Stomach smooth muscle (tissue), 2 donors: ENCODE measurements around the gene APOA1.

Source experiments
- H3K27ac ChIP-seq: one replicate; pipeline ENCODE4 v1.7.0; 2013; ENCODE audit warnings: mild to moderate bottlenecking, low read length, inconsistent platforms
- H3K27me3 ChIP-seq, 2 donors: one replicate each; pipeline ENCODE4 v1.7.0; 2013; ENCODE audit warnings: low read length in 2 of 2; ENCODE audit not compliant: insufficient read depth in 2 of 2, control insufficient read depth in 1 of 2
- H3K36me3 ChIP-seq, 2 donors: one replicate each; pipeline ENCODE4 v1.7.0; 2013; ENCODE audit warnings: low read length in 2 of 2; ENCODE audit not compliant: control insufficient read depth in 2 of 2, insufficient read depth in 2 of 2
- H3K4me1 ChIP-seq: one replicate; pipeline ENCODE4 v1.7.0; 2013; ENCODE audit warnings: low read length; ENCODE audit not compliant: control insufficient read depth, insufficient read depth
- H3K4me3 ChIP-seq, 2 donors: one replicate each; pipeline ENCODE4 v1.7.0; 2013; ENCODE audit warnings: low read length in 2 of 2
- H3K9ac ChIP-seq, 2 donors: one replicate each; pipeline ENCODE4 v1.7.0; 2013; ENCODE audit warnings: low read length in 2 of 2, mild to moderate bottlenecking in 1 of 2
- H3K9me3 ChIP-seq, 2 donors: one replicate each; pipeline ENCODE4 v1.7.0; 2013; ENCODE audit warnings: low read length in 2 of 2; ENCODE audit not compliant: control insufficient read depth in 2 of 2
- donor health status: healthy.
- donor health status: Pancreatic carcinoma.

APOA1 gene

DNA sequence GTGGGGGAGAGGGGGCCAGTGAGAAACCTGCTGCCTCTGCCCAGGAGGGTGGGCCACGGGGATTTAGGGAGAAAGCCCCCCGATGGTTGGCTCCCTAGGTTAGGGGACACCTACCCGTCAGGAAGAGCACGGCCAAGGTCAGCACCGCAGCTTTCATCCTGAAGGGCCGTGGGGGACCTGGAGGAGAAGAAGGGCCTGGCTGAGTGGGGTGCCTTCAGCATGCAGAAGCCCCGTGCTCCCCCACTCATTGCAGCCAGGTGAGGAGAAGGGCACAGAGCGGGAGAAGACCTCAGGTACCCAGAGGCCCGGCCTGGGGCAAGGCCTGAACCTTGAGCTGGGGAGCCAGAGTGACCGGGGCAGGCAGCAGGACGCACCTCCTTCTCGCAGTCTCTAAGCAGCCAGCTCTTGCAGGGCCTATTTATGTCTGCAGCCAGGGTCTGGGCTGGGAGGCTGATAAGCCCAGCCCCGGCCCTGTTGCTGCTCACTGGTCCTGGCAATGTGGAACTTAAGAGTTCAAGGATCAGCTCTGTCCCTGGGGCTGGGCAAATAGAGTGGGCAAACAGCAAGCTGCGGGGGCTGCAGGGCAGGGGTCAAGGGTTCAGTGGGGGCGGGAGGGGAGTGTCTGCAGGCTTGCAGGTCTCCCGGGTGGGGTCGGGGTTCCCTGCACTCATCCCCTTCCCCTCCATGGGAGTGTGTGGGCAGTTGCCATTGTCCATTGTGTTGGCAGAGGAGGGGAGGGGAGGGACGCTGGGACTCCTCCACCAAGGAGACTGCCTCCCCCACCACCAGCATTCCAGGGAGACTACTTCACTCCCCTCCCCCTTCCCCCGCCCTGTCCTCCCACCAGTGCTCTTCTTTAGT lies at the start of gene APOA1:
TSS of gene APOA1 (minus strand) at position 392 of the 861 bp plus-strand sequence. CDS start at position 157, 235 bp downstream.
- peak within 1 kb of the TSS in 1 of 2 donors; percentile 65 for H3K4me3 ChIP-seq
- H3K36me3 ChIP-seq = no peaks in the 10 kb centered on the region
- H3K9ac ChIP-seq = no peak within 1 kb of the TSS
- H3K27ac ChIP-seq = no peak within 1 kb of the TSS
- H3K27me3 ChIP-seq = no peaks in the 10 kb centered on the region
- H3K4me1 ChIP-seq = peaks cover 24% of the 10 kb centered on the region
- H3K9me3 ChIP-seq = no peaks in the 10 kb centered on the region

DNA sequence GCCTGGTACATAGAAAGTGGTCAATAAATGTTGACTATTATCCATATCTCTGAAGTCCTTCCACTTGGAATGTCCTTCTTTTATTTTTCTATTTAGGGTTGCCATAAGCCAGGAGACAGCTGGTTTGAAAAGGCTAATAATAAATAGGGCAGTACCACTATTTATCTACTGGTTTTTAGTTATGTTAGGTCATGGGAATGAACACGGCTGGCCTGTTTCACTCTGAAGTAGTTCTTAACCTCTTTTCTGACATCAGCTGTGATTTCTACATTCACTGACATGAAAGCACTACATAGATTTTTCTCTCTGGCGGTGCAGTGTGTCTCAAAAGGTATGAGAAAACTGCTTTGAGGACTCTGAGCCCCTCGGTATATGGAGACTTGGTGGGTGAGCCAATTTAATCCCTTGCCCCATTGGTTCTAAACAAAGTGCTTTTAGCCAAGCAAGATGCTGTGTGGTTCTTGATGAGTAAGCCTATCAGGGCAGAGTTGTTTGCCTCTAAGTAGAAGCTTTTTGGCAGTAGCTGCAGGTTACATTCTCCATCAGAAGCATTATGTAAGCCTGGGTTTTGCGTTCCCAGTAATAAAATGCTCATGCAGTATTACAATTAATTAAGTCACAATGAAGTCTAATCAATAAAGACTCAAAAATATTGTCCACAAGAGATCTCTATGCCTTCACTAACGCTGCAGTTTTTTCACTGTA lies 48.7 kb upstream of the APOA1 start:
- Histone ChIP-seq H3K27ac (peak overlapping the region; percentile 67), H3K36me3 (peaks cover 0 to 5% of the 10 kb centered on the region in 2 donors), H3K4me3 (no peak overlapping the region), H3K4me1 (peaks cover 8% of the 10 kb centered on the region), H3K9ac (no peak overlapping the region), H3K27me3 (no peaks in the 10 kb centered on the region), H3K9me3 (no peaks in the 10 kb centered on the region)

DNA sequence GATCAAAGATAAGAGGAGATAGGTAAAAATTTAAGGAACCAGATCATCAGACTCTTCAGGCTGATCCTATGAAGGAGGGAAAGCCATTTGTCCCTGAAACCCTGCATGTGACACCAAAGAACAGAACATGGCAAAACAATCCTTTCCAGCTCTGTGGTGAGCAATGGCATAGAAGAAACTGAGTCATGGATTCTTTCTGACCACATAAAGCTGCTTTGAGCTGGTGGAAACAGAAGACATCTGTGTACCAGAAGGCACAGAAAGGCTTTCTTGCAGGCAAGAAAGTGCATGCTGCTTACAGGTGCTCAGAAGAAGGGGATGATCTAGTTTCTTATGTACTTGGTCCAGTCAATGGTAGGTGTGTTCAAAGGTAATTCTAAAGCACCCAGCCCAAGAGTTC lies 45.0 kb upstream of the APOA1 start:
- H3K27me3 ChIP-seq = no peaks in the 10 kb centered on the region
- H3K9me3 ChIP-seq = no peaks in the 10 kb centered on the region
- no peak overlapping the region for H3K9ac ChIP-seq
- H3K36me3 ChIP-seq = peaks cover 0 to 5% of the 10 kb centered on the region in 2 donors
- no peaks in the 10 kb centered on the region for H3K4me1 ChIP-seq
- H3K4me3 ChIP-seq = no peak overlapping the region
- no peak overlapping the region for H3K27ac ChIP-seq

DNA sequence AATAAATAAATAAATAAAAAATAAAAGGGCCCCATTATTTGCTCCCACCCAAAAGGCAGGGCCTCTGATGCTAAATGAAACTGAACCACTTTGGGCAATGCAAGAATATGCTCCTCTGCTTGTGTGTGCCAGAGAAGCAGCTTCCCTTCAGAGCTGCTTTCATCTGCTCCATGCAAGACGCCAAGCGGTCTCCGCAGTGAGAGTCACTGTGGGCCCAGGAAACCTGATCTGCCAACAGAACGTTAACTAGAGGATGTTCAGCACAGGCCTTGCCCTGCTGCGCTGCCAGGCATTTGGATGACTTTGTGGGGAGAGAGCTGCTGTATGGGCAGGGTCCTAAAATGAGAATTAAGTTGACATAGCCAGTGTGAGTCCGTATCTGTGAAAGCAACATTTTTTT lies 43.7 kb upstream of the APOA1 start:
- no peak overlapping the region for H3K27ac ChIP-seq
- H3K9me3 ChIP-seq = no peaks in the 10 kb centered on the region
- H3K36me3 ChIP-seq = peaks cover 6% of the 10 kb centered on the region in 2 donors
- no peaks in the 10 kb centered on the region for H3K4me1 ChIP-seq
- H3K9ac ChIP-seq = no peak overlapping the region
- H3K4me3 ChIP-seq = no peak overlapping the region
- no peaks in the 10 kb centered on the region for H3K27me3 ChIP-seq

DNA sequence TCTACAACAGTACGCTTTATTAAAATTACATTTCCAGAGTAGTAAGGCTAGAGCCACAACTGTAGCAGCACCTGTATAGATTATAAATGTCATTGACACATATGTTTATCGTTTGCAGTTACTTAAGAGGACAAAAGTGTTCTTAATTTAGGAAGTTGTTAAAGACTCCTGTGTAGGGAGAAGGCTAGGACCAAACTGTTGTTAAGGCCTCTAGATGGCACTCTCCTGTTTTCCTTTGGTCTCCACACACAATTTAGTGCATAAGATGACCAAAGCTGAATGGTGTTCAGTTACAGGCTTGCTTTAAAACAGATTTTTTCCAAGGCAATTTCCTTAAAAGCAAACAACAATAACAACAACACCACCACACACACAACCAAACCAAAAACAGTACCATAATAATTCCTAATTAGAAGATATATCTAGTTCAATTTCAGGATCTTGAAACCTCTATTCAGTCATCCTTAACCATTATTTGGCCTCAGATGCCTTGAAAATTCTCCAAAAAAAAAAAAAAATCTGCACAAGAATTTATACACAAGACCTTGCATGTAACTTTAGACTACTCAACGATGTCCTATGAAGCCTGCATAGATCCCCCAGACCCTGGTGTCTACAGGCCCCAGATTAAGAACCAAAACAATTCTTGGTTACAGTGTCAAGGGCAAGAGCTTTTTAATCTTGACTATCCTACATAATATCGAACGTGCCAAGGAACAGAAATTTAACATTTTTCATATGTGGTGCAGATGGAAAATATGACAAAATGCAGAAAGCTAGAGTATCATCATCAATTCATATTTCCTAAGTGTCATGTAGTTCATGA lies 42.6 kb upstream of the APOA1 start:
- no peaks in the 10 kb centered on the region for H3K4me1 ChIP-seq
- no peaks in the 10 kb centered on the region for H3K27me3 ChIP-seq
- no peak overlapping the region for H3K27ac ChIP-seq
- H3K9me3 ChIP-seq = no peaks in the 10 kb centered on the region
- H3K9ac ChIP-seq = no peak overlapping the region
- no peak overlapping the region for H3K4me3 ChIP-seq
- peaks cover 16 to 17% of the 10 kb centered on the region in 2 donors for H3K36me3 ChIP-seq

DNA sequence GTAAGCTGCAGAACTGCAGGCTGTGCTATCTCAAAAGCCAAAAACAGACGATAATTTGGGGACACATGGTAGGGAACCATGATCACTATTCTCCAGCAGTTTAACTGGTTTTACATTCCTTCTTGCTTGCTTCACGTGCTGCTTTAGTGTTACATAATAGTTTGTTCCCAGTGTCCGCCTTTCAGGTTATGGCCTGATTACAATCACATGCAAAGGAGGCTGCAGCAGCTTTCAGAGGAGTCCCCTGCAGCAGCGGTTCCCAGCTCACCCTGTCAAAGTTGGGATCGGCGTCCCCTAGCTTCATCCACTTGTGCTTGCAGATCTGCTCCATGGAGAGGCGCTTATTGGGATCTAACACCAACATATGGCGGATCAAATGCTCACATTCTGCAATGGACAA lies 39.2 kb upstream of the APOA1 start:
- peaks cover 35 to 40% of the 10 kb centered on the region in 2 donors for H3K36me3 ChIP-seq
- no peak overlapping the region for H3K4me3 ChIP-seq
- H3K4me1 ChIP-seq = no peaks in the 10 kb centered on the region
- no peak overlapping the region for H3K9ac ChIP-seq
- no peaks in the 10 kb centered on the region for H3K27me3 ChIP-seq
- H3K9me3 ChIP-seq = no peaks in the 10 kb centered on the region
- no peak overlapping the region for H3K27ac ChIP-seq

DNA sequence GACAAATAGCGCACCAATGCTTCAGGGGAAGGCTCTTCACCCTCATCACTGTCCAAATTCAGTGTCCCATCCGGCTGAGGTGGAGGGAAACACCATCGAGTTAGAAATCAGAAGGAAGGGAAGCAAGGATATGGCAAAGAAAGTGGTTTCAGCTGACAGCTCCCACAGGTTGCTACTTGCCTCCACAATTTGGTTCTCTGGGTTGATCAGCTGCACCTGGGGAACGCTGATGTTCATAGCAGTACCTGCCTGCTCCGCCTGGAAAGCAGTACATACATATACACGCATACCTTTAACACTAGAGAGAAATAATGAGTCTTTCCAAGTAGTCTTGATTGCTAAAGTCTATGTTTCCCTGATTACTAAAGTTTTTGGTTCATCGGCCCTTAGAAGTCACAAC lies 37.8 kb upstream of the APOA1 start:
- H3K36me3 ChIP-seq = peaks cover 46 to 51% of the 10 kb centered on the region in 2 donors
- no peaks in the 10 kb centered on the region for H3K9me3 ChIP-seq
- no peaks in the 10 kb centered on the region for H3K27me3 ChIP-seq
- H3K9ac ChIP-seq = no peak overlapping the region
- H3K4me3 ChIP-seq = no peak overlapping the region
- H3K4me1 ChIP-seq = no peaks in the 10 kb centered on the region
- no peak overlapping the region for H3K27ac ChIP-seq

DNA sequence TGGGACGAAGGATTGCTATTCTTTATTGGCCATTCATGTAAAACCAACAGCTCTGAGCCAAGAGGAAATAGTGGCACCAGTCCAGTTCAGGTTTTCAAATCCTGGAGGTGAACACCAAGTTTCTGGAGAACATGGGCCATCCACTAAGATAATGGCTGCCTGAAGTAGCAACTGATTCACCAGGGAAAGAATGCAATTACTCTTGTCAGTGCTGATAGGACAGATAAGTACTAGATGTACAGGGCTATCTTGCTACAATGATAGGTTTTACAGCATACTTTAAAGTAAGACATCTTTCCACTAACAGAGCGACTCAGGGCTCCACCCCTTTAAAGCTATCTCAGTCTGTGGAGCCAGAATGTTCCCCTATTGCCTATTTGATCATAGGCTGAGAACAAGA lies 36.8 kb upstream of the APOA1 start:
- Histone ChIP-seq H3K9me3 (no peaks in the 10 kb centered on the region), H3K36me3 (peaks cover 54 to 57% of the 10 kb centered on the region in 2 donors), H3K4me1 (no peaks in the 10 kb centered on the region), H3K4me3 (no peak overlapping the region), H3K9ac (no peak overlapping the region), H3K27ac (no peak overlapping the region), H3K27me3 (no peaks in the 10 kb centered on the region)

DNA sequence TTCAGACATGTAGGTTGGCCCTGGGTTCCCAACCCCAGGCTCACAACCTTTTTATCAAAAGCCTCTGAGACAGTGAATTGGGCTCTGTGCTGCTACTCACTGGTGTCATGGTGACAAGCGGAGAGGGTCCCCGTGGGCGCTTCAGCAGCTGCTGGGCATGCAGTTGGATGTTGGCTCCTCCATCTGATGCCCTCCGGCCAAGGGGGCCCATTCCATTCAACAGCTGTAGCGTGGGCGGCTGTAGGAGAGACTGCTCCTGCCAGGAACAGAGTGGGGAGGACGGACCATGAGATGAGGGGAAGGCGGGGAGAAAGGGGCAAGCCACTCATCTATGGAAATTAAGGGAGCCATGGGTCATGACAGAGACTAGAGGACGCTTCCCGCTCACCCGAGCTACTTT lies 36.0 kb upstream of the APOA1 start:
- Histone ChIP-seq H3K36me3 (peaks cover 56 to 61% of the 10 kb centered on the region in 2 donors), H3K4me1 (no peaks in the 10 kb centered on the region), H3K9me3 (no peaks in the 10 kb centered on the region), H3K27me3 (no peaks in the 10 kb centered on the region), H3K4me3 (no peak overlapping the region), H3K27ac (no peak overlapping the region), H3K9ac (no peak overlapping the region)

DNA sequence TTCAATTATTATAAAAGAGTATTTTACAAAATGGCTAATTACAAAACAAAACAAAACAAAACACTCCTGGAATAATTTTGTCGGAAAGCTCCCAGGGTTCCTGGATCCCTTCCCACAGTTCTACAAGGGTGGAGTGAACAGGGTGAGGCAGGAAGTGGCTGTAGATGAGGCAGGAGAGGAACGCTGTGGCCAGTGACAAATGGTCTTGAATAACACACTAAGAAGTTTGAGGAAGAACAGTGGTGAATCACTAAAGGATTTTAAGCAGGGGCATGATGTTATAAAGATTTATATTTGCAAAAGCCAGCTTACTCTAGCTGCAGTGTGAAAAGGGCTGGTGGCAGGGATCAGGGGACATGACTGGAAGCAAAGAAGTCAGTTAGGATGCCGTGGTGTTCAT lies 33.8 kb upstream of the APOA1 start:
- Histone ChIP-seq H3K27me3 (no peaks in the 10 kb centered on the region), H3K4me3 (no peak overlapping the region), H3K4me1 (peaks cover 6% of the 10 kb centered on the region), H3K9ac (no peak overlapping the region), H3K9me3 (no peaks in the 10 kb centered on the region), H3K36me3 (peaks cover 64 to 73% of the 10 kb centered on the region in 2 donors), H3K27ac (no peak overlapping the region)
